HL-60 (cell line): ENCODE results near the gene RGS14.

Experiments used
- DNase-seq, 2 experiments: peaks; one replicate each; pipeline ENCODE4 v3.0.0-alpha.2; 2010 to 2020; ENCODE audit warnings: low read depth in 1 of 2, low spot score in 1 of 2
- H3K27ac ChIP-seq: fragments of 250-450 bp; sonication (Bioruptor Pico); replicated peaks from 2 replicates; pipeline ENCODE4 v1.5.1; 2020; ENCODE audit warnings: mild to moderate bottlenecking, moderate library complexity
- H3K27me3 ChIP-seq: fragments of 250-450 bp; sonication (Bioruptor Pico); 2 replicates; pipeline ENCODE4 v1.5.1; 2021; ENCODE audit warnings: mild to moderate bottlenecking, moderate library complexity; ENCODE audit not compliant: insufficient read depth, poor library complexity, severe bottlenecking
- H3K4me3 ChIP-seq: replicated peaks from 2 replicates; pipeline ENCODE4 v1.5.1; 2011; ENCODE audit warnings: mild to moderate bottlenecking, control low read depth, low read length; ENCODE audit not compliant: insufficient read depth
- CTCF ChIP-seq: IDR thresholded peaks from one replicate; pipeline ENCODE4 v1.5.1; 2011; ENCODE audit warnings: low read length, control low read depth, inconsistent platforms; ENCODE audit not compliant: insufficient read depth
- GABPA ChIP-seq: IDR thresholded peaks from 2 replicates; pipeline ENCODE4 v1.6.1; 2012; ENCODE audit warnings: low read depth
- POLR2AphosphoS5 ChIP-seq: IDR thresholded peaks from 2 replicates; pipeline ENCODE4 v1.6.1; 2012; ENCODE audit warnings: low read depth
- REST ChIP-seq: IDR thresholded peaks from 2 replicates; pipeline ENCODE4 v1.6.1; 2012; ENCODE audit warnings: low read depth; ENCODE audit not compliant: insufficient replicate concordance
- SPI1 ChIP-seq: IDR thresholded peaks from 2 replicates; pipeline ENCODE4 v1.6.1; 2012; ENCODE audit warnings: low read depth, mild to moderate bottlenecking, borderline replicate concordance

Gene RGS14

GRCh38 chr5:177311723-177312648, 45.7 kb upstream of the RGS14 start, which contains the start of gene MXD3:
TSS of gene MXD3 (minus strand) at chr5:177311898. CDS start at chr5:177311830, 68 bp downstream.
- Histone ChIP-seq H3K27me3 (no peaks in the 10 kb centered on the region), H3K4me3 (peak within 1 kb of the TSS; percentile 74), H3K27ac (peak within 1 kb of the TSS; percentile 90)
- DNase-seq = peak; percentile 87 to 98
- TF ChIP-seq SPI1 (no peak), GABPA (no peak), POLR2AphosphoS5 (no peak), REST (no peak), CTCF (no peak)

GRCh38 chr5:177312649-177313181, 45.0 kb upstream of the RGS14 start:
- Histone ChIP-seq H3K27me3 (no peaks in the 10 kb centered on the region), H3K4me3 (peak overlapping the region; percentile 42), H3K27ac (peak overlapping the region; percentile 90)
- DNase-seq = peak in 1 of 2 experiments; percentile 66
- TF ChIP-seq GABPA (no peak), CTCF (no peak), REST (peak; percentile 26), POLR2AphosphoS5 (no peak), SPI1 (peak; percentile 5; the same call in 1 of the 2 replicates)

- Histone ChIP-seq H3K27me3 (no peaks in the 10 kb centered on the region), H3K4me3 (no peak overlapping the region), H3K27ac (no peak overlapping the region)
- no peak for TF ChIP-seq SPI1
- no peak for TF ChIP-seq REST
- no peak for TF ChIP-seq GABPA
- TF ChIP-seq POLR2AphosphoS5 = no peak
- no peak for TF ChIP-seq CTCF
- no peak for DNase-seq
Observed at GRCh38 chr5:177313561-177314259, 44.0 kb upstream of the RGS14 start.
